Measurements from ENCODE around the gene YIPF5.

DNA sequence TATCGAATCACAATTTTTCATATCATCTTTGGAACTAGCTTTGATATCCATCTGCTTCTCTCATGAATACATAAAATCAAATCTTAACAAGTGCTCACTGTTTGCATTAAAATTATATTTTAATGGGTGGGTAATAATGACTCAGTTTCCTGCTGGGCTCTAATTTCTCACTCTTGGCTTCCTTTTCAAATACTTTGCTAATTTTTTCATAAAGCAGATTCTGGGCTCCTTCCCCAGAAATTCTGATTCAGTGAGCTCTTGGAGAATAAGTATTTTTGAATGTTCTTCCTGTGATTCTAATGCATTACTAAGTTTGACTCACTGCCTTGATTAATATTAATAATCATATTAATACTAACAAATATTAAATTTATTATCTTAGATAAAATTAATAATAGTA lies 48.9 kb downstream of the YIPF5 start:
- TF ChIP-seq, protein P1, sequence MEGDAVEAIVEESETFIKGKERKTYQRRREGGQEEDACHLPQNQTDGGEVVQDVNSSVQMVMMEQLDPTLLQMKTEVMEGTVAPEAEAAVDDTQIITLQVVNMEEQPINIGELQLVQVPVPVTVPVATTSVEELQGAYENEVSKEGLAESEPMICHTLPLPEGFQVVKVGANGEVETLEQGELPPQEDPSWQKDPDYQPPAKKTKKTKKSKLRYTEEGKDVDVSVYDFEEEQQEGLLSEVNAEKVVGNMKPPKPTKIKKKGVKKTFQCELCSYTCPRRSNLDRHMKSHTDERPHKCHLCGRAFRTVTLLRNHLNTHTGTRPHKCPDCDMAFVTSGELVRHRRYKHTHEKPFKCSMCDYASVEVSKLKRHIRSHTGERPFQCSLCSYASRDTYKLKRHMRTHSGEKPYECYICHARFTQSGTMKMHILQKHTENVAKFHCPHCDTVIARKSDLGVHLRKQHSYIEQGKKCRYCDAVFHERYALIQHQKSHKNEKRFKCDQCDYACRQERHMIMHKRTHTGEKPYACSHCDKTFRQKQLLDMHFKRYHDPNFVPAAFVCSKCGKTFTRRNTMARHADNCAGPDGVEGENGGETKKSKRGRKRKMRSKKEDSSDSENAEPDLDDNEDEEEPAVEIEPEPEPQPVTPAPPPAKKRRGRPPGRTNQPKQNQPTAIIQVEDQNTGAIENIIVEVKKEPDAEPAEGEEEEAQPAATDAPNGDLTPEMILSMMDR (IDR thresholded peaks at IDR 0.05) = no peak
- TF ChIP-seq POLR2A (IDR thresholded peaks at IDR 0.05) (no peak), POLR2AphosphoS5 (IDR thresholded peaks at IDR 0.05; ENCODE audit: insufficient read depth in 1 of 2, low read depth in 1 of 2) (no peak)

Measured in vagina (tissue), 2 donors.